Stimulated activated naive CD4-positive, alpha-beta T cell treated with Interleukin-2 at 50 U/mL for 16 hours (primary cell): ENCODE measurements around the gene TBCK.

Experiments
- DNase-seq: peaks from one replicate; lab custom pipeline; 2025; lab: John Stamatoyannopoulos, UW

Gene TBCK

DNA sequence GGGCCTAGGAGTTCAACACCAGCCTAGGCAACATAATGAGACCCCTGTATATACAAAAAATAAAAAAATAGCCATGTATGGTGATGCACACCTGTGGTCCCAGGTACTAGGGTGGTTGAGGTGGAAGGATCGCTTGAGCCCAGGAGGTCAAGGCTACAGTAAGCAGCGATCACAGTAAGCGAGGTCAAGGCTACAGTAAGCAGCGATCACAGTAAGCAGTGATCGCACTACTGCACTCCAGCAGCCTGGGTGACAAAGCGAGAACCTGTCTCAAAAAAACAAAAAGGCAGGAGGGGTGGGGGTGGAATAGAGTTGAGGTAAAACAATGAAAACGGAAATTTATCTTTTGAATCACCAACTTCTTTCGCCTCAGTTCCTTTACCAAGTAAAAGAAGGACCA lies 29.4 kb downstream of the TBCK start:
- DNase-seq: no peak

DNA sequence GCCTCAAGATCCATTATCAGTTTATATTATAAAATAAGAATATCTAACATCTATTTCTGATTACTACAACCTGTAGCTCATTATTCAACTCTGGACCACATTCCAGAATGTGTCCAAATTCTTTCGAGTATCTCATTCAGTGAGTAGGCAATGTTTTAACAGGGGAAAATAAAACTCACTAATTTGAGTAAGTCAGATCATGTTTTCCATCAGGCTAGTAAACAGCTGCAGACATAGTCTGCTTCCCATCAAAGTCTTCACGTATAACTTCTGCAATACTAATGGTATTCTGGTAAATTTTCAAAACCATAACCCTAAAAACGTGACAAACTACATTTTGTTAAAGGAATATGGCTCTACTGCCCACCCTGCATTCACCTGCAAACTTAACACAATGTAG lies 31.8 kb downstream of the TBCK start:
- DNase-seq: no peak

DNA sequence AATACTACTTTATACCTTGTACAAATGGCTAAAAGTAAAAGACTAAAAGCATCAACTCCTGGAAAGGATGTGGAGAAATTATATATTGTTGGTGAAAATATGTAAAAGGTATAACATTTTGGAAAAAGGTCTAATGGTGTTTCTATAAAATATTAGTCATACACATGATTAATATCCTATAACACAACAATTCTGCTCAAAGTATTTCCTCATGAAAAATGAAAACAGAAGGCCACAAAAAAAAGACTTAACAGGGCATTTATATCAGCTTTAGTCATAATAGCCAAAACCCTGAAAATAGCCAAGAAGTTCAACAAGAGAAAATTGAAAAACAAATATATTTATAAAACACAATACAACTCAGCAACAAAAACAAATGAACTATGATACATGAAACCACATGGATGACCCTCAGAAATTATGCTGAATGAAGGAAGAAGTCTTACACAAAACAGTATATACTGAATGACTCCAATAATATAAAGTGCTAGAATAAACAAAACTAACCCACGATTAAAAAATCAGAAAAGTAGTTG lies 38.8 kb downstream of the TBCK start:
- no peak for DNase-seq

DNA sequence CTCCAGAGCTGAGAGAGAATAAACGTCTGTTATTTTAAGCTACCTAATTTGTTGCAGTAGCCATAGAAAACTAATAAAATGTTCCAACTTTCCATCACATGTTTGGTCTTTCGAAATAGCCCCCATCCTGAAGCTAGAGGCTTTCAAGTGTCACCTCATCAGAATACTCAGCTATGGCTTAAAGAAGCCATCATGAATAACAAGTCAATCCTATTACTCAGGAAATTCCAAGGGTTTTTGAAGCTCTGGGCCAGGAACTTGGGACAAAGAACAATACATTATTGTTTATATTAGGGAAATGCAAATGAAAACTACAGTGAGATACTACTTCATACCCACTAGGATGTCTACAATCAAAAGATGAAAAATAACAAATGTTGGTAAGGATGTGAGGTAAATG lies 42.2 kb downstream of the TBCK start:
- DNase-seq: no peak

- no peak for DNase-seq
Measured at GRCh38 chr4:106270736-106271135, 45.3 kb downstream of the TBCK start.

- DNase-seq: no peak
Measured at GRCh38 chr4:106269711-106270110, 46.3 kb downstream of the TBCK start.

- no peak for DNase-seq
Measured at GRCh38 chr4:106268786-106269185, 47.2 kb downstream of the TBCK start.

DNA sequence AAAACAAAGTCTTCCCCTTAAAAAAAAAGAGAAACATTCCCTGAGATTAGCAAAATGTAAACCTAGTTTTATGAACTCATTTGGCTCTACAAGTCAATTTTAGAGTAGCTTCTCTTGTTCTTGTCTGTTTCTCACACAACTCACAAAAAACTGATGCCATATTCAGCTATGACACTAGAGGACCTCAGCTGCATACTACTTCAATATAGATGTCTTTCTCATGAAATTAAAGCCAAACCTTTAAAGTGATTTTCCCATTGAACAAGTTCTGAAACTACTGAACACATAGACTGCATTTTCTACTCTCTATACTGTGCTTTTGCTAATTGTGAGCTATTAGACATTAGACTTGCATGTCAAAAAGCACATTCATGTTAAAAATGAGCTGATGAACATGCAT lies 49.8 kb downstream of the TBCK start:
- no peak for DNase-seq

GRCh38 chr4:106264331-106264728 lies 51.7 kb downstream of the TBCK start:
- DNase-seq: no peak

DNA sequence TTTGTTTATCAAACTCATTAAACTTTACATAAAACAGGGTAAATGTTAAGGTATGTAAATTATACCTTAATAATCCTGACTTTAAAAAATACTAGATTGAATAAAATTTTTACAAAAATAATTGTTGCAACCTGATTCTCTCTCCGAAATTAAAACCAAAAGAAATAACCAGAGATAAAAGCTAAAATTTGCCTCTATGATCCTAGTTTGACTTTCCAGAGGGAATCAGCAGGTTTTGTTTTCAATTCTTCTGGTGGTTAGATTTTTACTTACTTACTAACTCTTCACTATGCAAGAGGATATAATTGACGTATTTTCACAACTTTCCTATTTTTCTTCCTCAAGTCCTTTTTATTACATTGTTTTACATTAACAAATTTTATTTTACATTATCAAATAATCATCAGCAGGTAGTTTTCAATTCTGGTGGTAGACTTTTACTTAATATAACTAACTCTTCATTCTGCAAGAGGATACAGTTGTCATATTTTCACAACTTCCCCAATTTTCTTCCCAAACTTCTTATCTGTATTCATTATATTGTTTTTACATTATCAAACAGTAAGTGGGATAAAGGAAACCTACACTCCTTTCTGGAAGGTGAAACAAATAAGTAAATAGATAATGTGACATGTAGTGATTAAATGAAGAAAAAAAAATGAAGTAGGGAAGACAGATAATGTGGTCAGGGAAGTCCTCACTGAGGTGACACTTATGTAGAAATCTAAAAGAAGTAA lies 52.2 kb downstream of the TBCK start:
- DNase-seq: no peak

GRCh38 chr4:106261980-106262379 lies 54.0 kb downstream of the TBCK start:
- no peak for DNase-seq

DNA sequence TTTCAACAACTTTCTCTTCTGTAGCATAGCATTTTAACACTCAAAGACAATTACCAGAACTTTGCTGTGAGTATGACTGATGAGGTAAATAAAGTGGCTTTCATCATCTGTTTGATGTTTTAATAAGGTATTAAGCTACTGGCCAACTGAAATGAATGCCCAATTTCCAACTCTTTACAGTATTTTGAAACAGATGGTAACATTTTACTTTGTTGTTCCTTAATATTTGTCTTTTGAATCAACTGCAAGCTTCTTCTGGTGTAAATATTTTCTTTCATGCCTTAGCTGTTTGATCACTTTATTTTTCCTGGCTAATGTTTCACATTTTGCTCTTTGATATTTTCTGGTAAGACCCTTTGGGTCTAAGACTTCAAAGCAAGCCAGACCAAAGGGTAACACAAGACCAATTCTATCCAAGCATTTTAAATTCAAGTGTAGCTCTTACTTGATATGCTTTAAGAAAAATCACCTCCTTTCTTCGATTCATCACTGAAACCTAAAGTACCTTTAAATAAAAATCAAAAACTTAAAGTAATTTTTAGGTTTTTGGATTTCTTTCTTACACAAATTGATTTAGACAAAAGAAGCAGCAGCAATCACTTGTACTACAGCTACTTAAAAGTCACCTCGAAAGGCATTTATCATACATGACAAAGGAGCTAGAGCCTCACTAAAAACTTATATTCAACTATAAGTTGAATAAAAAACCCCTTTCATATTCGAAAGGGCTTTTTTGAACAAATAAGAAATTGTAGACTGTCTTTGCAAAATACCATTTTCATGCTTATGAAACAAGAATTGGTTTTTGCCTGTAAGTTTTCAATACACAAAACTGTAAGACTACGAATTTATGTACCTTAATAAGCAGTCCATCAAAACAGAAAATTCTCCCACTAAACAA lies 57.6 kb downstream of the TBCK start:
- no peak for DNase-seq

DNA sequence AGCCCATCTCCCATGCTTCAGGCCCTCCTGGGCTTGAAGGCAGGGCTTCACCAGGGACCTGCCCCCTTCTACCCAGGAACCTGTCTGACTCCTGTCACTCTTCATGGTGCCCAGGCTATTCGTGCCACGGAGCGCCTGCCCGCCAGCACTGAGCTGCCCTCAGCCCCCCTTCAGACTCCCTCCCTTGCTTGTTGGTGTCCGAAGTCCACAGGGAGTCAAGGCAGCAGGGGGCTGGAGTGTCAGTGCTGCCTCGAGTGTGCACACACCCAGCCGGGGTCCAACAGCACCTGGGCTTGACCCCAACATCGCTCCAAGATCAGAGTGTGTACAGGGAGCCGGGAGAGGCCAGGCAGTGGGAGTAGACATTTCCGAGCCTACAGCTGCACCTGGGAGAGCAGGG lies 59.8 kb downstream of the TBCK start:
- no peak for DNase-seq

DNA sequence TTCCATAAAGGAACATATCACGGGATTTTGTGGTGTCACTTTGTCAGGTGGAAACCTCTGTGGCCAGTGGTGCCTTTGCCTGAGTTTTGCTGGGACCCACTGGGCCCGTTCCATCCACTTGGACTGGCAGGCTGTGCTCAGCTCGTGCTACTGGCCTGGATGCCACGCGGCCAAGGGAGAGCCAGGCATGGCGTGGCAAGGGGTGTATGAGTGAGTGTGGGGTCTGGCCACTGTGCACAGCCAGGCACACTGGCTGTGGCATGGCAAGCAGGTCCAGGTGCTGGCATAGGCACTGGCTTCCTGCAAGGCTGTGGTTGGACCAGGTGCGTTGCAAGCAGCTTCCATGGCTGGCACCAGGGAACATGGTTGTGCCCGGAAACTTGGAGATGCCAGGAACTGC lies 60.8 kb downstream of the TBCK start:
- no peak for DNase-seq

- no peak for DNase-seq
Measured at GRCh38 chr4:106253364-106254129, 62.5 kb downstream of the TBCK start.

GRCh38 chr4:106247600-106247999 lies 68.4 kb downstream of the TBCK start:
- no peak for DNase-seq

GRCh38 chr4:106246441-106246840 lies 69.6 kb downstream of the TBCK start:
- DNase-seq: no peak

GRCh38 chr4:106245176-106245575 lies 70.8 kb downstream of the TBCK start:
- DNase-seq: no peak

DNA sequence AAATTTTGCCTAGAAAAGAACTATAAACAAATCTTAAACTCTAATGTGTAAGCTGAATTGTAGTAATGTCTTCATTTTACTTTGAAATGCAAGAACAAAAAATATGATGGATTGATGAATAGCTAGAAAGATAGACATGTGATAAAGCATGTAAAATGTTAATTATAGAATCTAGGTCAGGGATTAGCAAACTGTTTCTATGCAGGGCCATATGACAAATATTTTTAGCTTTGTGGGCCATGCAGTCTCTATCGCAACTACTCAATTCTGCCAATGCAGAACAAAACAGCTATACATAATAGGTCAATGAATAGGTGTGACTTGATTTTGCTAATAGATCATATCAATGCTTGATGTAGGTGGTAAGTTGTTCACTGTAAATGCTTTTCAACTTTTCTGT lies 75.3 kb downstream of the TBCK start:
- no peak for DNase-seq

GRCh38 chr4:106238820-106239420 lies 77.1 kb downstream of the TBCK start:
- DNase-seq: no peak

DNA sequence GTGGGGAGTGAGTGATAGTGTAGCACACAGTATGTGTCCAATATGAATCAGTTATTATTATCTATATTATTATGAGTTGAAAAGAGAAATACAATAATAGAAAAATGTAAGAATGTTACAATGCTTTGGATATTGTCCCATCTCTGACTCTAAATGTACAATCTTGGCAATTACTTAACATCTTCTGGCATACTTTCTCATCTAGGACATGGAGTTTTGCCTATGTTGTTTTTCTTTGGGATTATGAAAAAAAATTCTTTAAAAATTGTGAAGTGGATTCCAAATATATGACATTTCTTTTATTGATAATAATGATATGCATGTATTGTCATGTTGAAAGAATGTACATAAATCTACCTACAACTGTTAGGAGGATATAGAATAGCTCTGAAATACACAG lies 84.1 kb downstream of the TBCK start:
- DNase-seq: no peak

DNA sequence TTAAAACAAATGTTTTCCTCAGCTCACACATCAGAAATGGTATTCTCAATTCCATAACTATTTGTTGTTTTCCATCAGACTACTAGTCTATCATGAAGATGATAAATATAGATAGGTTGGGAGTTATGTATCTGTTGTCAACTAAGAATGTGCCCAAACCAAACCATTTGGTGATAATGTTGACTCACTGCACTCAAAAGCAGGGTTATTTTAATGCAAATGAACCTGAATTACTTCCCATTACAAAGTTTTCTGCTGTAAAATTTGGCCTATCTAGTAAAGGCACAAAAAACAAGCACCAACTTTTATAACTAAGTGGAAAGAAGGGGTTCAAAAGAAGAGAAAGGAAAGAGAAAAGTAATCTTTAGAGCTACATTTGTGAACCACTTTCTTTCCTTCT lies 93.5 kb downstream of the TBCK start:
- DNase-seq: no peak
